ENCODE data around the gene VEGFD. TPM values are rescaled to one million over a fixed set of nuclear protein-coding genes. Genes with fewer than 3 reads are reported as not detected.

VEGFD gene
- total RNA-seq, 1 donor from 2014 or later: 1.2 TPM

DNA sequence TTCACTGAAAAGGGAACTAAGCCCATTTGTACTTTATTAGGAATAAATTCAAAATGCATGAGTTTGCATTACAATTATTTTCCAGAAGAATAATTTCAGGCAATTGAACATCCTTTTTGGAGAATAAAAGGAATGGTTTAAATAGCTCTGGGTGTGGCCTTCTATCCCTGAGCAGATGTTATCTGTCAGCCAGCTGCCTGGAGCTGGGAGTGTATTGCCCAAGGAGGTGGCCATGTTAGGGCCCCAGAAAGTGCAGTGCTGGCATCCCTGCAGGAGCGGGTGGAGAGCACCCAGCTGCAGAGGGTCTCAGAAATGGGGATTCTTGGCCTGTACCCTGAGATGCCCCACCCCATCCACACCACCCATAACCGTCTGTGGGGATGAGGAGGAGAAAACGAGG, 21.6 kb upstream of the VEGFD start:
- no peak for DNase-seq (ENCODE audit: low read depth, low spot score)
- no peaks in the 10 kb centered on the region for H3K9me3 Mint-ChIP-seq
- H3K4me1 Mint-ChIP-seq: peaks cover 14% of the 10 kb centered on the region
- no peak overlapping the region for H3K27ac Mint-ChIP-seq (ENCODE audit: unreplicated experiment)
- H3K4me3 Mint-ChIP-seq: no peak overlapping the region
- H3K27me3 Mint-ChIP-seq (ENCODE audit: low read depth): no peaks in the 10 kb centered on the region
- TF ChIP-seq, protein P1, sequence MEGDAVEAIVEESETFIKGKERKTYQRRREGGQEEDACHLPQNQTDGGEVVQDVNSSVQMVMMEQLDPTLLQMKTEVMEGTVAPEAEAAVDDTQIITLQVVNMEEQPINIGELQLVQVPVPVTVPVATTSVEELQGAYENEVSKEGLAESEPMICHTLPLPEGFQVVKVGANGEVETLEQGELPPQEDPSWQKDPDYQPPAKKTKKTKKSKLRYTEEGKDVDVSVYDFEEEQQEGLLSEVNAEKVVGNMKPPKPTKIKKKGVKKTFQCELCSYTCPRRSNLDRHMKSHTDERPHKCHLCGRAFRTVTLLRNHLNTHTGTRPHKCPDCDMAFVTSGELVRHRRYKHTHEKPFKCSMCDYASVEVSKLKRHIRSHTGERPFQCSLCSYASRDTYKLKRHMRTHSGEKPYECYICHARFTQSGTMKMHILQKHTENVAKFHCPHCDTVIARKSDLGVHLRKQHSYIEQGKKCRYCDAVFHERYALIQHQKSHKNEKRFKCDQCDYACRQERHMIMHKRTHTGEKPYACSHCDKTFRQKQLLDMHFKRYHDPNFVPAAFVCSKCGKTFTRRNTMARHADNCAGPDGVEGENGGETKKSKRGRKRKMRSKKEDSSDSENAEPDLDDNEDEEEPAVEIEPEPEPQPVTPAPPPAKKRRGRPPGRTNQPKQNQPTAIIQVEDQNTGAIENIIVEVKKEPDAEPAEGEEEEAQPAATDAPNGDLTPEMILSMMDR (conservative IDR thresholded peaks at IDR 0.05): no peak
- peaks cover 7% of the 10 kb centered on the region for H3K36me3 Mint-ChIP-seq (ENCODE audit: low read depth)

GRCh38 chrX:15404401-15405096, 20.3 kb upstream of the VEGFD start:
- Mint-ChIP-seq H3K27me3 (ENCODE audit: low read depth) (no peaks in the 10 kb centered on the region), H3K9me3 (no peaks in the 10 kb centered on the region), H3K27ac (ENCODE audit: unreplicated experiment) (no peak overlapping the region), H3K4me1 (peaks cover 11% of the 10 kb centered on the region), H3K36me3 (ENCODE audit: low read depth) (peaks cover 12% of the 10 kb centered on the region), H3K4me3 (no peak overlapping the region)
- no peak for DNase-seq (ENCODE audit: low read depth, low spot score)
- TF ChIP-seq, protein P1 (conservative IDR thresholded peaks at IDR 0.05): no peak

DNA sequence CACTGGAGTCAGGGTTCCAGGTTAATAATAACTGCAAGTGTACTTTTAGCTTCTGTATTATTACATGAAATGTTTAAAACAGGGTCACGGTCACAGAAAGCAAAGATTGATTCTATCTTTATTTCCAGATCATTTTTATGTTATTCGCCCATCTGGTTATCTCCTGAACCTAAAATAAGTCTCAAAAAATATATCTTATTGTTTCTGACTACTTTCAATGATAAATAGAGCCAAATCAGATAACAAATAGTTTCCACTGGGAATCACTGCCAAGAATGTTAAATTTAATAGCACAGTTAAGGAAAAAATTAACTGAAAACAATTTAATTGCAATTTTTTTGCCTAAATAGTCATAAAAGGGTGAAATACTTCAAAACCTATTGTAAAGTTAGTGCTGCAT, 17.2 kb upstream of the VEGFD start:
- H3K4me1 Mint-ChIP-seq: peaks cover 7% of the 10 kb centered on the region

GRCh38 chrX:15399962-15400391, 15.8 kb upstream of the VEGFD start:
- Mint-ChIP-seq H3K27ac (ENCODE audit: unreplicated experiment) (no peak overlapping the region), H3K9me3 (no peaks in the 10 kb centered on the region), H3K4me1 (peaks cover 7% of the 10 kb centered on the region), H3K36me3 (ENCODE audit: low read depth) (peaks cover 20% of the 10 kb centered on the region), H3K27me3 (ENCODE audit: low read depth) (no peaks in the 10 kb centered on the region), H3K4me3 (no peak overlapping the region)
- no peak for DNase-seq (ENCODE audit: low read depth, low spot score)
- TF ChIP-seq, protein P1 (conservative IDR thresholded peaks at IDR 0.05): no peak

More for the DNA sequence above, 17.2 kb upstream of the VEGFD start:
- Mint-ChIP-seq H3K9me3 (no peaks in the 10 kb centered on the region), H3K4me3 (no peak overlapping the region), H3K27me3 (ENCODE audit: low read depth) (no peaks in the 10 kb centered on the region), H3K27ac (ENCODE audit: unreplicated experiment) (no peak overlapping the region), H3K36me3 (ENCODE audit: low read depth) (peaks cover 15% of the 10 kb centered on the region)
- DNase-seq (ENCODE audit: low read depth, low spot score): no peak
- TF ChIP-seq, protein P1 (conservative IDR thresholded peaks at IDR 0.05): no peak

GRCh38 chrX:15398874-15399273, 14.7 kb upstream of the VEGFD start:
- Mint-ChIP-seq H3K4me1 (no peaks in the 10 kb centered on the region), H3K9me3 (no peaks in the 10 kb centered on the region), H3K27me3 (ENCODE audit: low read depth) (no peaks in the 10 kb centered on the region), H3K4me3 (no peak overlapping the region), H3K36me3 (ENCODE audit: low read depth) (peaks cover 17% of the 10 kb centered on the region), H3K27ac (ENCODE audit: unreplicated experiment) (no peak overlapping the region)
- DNase-seq (ENCODE audit: low read depth, low spot score): no peak
- TF ChIP-seq, protein P1 (conservative IDR thresholded peaks at IDR 0.05): no peak
